H1 (cell line): ENCODE measurements around the gene ZGRF1. TPM values are rescaled to one million over a fixed set of nuclear protein-coding genes. Genes with fewer than 3 reads are reported as not detected.

Experiments
- CTCF ChIA-PET: fragments of 300-600 bp; sonication (Branson Sonifier 250); formaldehyde crosslinking; loops from one replicate; lab custom pipeline; 2021; ENCODE audit not compliant: partially characterized antibody; lab: Charles Lee
- POLR2A ChIA-PET: fragments of 300-600 bp; sonication (Branson Sonifier 250); formaldehyde crosslinking; loops from one replicate; lab custom pipeline; 2021; ENCODE audit warnings: inconsistent platforms; ENCODE audit not compliant: partially characterized antibody; lab: Charles Lee
- DNase-seq, 2 experiments: peaks; one replicate each; pipeline versions ENCODE4 v3.0.0 to v3.0.0-alpha.2; 2010 to 2022; ENCODE audit warnings: low spot score in 2 of 2, low read depth in 1 of 2, mixed read lengths in 1 of 2
- FAIRE-seq: peaks from 2 replicates; lab custom pipeline; 2011; peaks lifted over from hg19 to GRCh38; lab: Jason Lieb, UNC
- H2AFZ ChIP-seq: 2 replicates; pipeline ENCODE4 v1.8.1; 2012; ENCODE audit warnings: low read length, inconsistent platforms
- H2AK5ac ChIP-seq: 2 replicates; pipeline ENCODE4 v1.6.1; 2013; ENCODE audit warnings: low read depth, low read length
- H2BK120ac ChIP-seq: replicated peaks from 2 replicates; pipeline ENCODE3; 2013; ENCODE audit warnings: low read depth, low read length, inconsistent platforms
- H2BK12ac ChIP-seq: 2 replicates; pipeline ENCODE4 v1.6.1; 2013; ENCODE audit warnings: low read depth, low read length
- H2BK15ac ChIP-seq: 2 replicates; pipeline ENCODE4 v1.6.1; 2013; ENCODE audit warnings: low read length
- H2BK20ac ChIP-seq: 2 replicates; pipeline ENCODE4 v1.6.1; 2013; ENCODE audit warnings: low read length
- H2BK5ac ChIP-seq: 2 replicates; pipeline ENCODE4 v1.6.1; 2013; ENCODE audit warnings: low read depth, low read length
- H3K14ac ChIP-seq: 2 replicates; pipeline ENCODE4 v1.6.1; 2013; ENCODE audit warnings: inconsistent platforms; ENCODE audit not compliant: insufficient read length
- H3K18ac ChIP-seq: 2 replicates; pipeline ENCODE4 v1.6.1; 2013; ENCODE audit warnings: low read length; ENCODE audit errors: extremely low read depth
- H3K23ac ChIP-seq: 2 replicates; pipeline ENCODE4 v1.6.1; 2013; ENCODE audit warnings: inconsistent platforms; ENCODE audit not compliant: insufficient read length
- H3K23me2 ChIP-seq: 2 replicates; pipeline ENCODE4 v1.6.1; 2013; ENCODE audit warnings: low read depth, low read length
- H3K27ac ChIP-seq: 2 replicates; pipeline ENCODE4 v1.6.1; 2011; ENCODE audit warnings: low read depth, low read length, inconsistent platforms
- H3K27me3 ChIP-seq, 4 experiments: replicated peaks in 1 of 4; 1 replicate in 1 of 4; 2 replicates in 3 of 4; pipeline versions ENCODE4 v1.6.1 to v1.8.1; 2011 to 2013; ENCODE audit warnings: low read length in 3 of 4, mild to moderate bottlenecking in 3 of 4, inconsistent platforms in 2 of 4, mixed read lengths in 2 of 4, moderate library complexity in 1 of 4; ENCODE audit not compliant: control insufficient read depth in 3 of 4, insufficient read depth in 3 of 4; ENCODE audit errors: extremely low read depth in 1 of 4
- H3K36me3 ChIP-seq, 4 experiments: 2 replicates each; pipeline versions ENCODE4 v1.6.1 to v1.8.1; 2011 to 2013; ENCODE audit warnings: mild to moderate bottlenecking in 4 of 4, low read length in 3 of 4, moderate library complexity in 2 of 4, control low read depth in 1 of 4, inconsistent platforms in 1 of 4; ENCODE audit not compliant: insufficient read depth in 4 of 4, control insufficient read depth in 2 of 4
- H3K4ac ChIP-seq: replicated peaks from 2 replicates; pipeline ENCODE3; 2013; ENCODE audit warnings: low read length, low read depth, mixed read lengths, inconsistent platforms; ENCODE audit not compliant: insufficient read length
- H3K4me1 ChIP-seq, 4 experiments: replicated peaks in 1 of 4; 1 replicate in 1 of 4; 2 replicates in 3 of 4; pipeline versions ENCODE4 v1.6.1 to v1.8.1; 2011 to 2013; ENCODE audit warnings: low read length in 3 of 4, inconsistent platforms in 2 of 4, mixed read lengths in 1 of 4; ENCODE audit not compliant: insufficient read depth in 4 of 4, control insufficient read depth in 3 of 4
- H3K4me2 ChIP-seq, 2 experiments: 2 replicates each; pipeline versions ENCODE4 v1.6.1 to v1.8.1; 2011 to 2013; ENCODE audit warnings: low read depth in 2 of 2, low read length in 2 of 2, control low read depth in 1 of 2, inconsistent platforms in 1 of 2, mild to moderate bottlenecking in 1 of 2; ENCODE audit not compliant: insufficient read depth in 1 of 2
- H3K4me3 ChIP-seq, 4 experiments: fragments of 200-600, 300-600 bp in 1 of 4; sonication (generic), shearing (Covaris generic), sonication (Bioruptor Twin) in 1 of 4; 2 replicates each; pipeline versions ENCODE4 v1.5.1 to v1.8.1; 2011 to 2016; ENCODE audit warnings: low read length in 4 of 4, low read depth in 3 of 4, control low read depth in 2 of 4, inconsistent platforms in 2 of 4, mild to moderate bottlenecking in 2 of 4, mixed read lengths in 1 of 4, moderate library complexity in 1 of 4; ENCODE audit not compliant: insufficient read depth in 2 of 4; ENCODE audit errors: extremely low read depth in 1 of 4
- H3K56ac ChIP-seq: replicated peaks from 2 replicates; pipeline ENCODE3; 2013; ENCODE audit warnings: low read depth, mild to moderate bottlenecking, mixed read lengths, low read length, inconsistent platforms; ENCODE audit not compliant: insufficient read length
- H3K79me1 ChIP-seq: 2 replicates; pipeline ENCODE4 v1.6.1; 2013; ENCODE audit warnings: low read depth, low read length, control low read depth
- H3K79me2 ChIP-seq, 2 experiments: 2 replicates each; pipeline versions ENCODE4 v1.6.1 to v1.8.1; 2012 to 2013; ENCODE audit warnings: low read length in 2 of 2, mild to moderate bottlenecking in 2 of 2, inconsistent platforms in 1 of 2; ENCODE audit not compliant: insufficient read depth in 2 of 2, control insufficient read depth in 1 of 2
- H3K9ac ChIP-seq, 4 experiments: replicated peaks in 1 of 4; 1 replicate in 1 of 4; 2 replicates in 3 of 4; pipeline versions ENCODE4 v1.6.1 to v1.8.1; 2011 to 2013; ENCODE audit warnings: low read depth in 3 of 4, low read length in 3 of 4, control low read depth in 2 of 4, mild to moderate bottlenecking in 2 of 4, moderate library complexity in 2 of 4, inconsistent platforms in 1 of 4; ENCODE audit errors: extremely low read depth in 1 of 4
- H3K9me3 ChIP-seq, 2 experiments: 2 replicates each; pipeline versions ENCODE4 v1.6.1 to v1.8.1; 2012 to 2013; ENCODE audit warnings: mild to moderate bottlenecking in 2 of 2, moderate library complexity in 2 of 2, control low read depth in 1 of 2, inconsistent platforms in 1 of 2, low read depth in 1 of 2, low read length in 1 of 2, mixed read lengths in 1 of 2; ENCODE audit not compliant: insufficient read depth in 2 of 2
- H4K20me1 ChIP-seq, 2 experiments: replicated peaks in 1 of 2; 2 replicates each; pipeline versions ENCODE3 to v1.8.1; 2011 to 2013; ENCODE audit warnings: inconsistent platforms in 2 of 2, low read length in 2 of 2, mild to moderate bottlenecking in 1 of 2; ENCODE audit not compliant: insufficient read depth in 2 of 2, control insufficient read depth in 1 of 2
- H4K5ac ChIP-seq: 2 replicates; pipeline ENCODE4 v1.6.1; 2013; ENCODE audit warnings: low read length, low read depth, mixed read lengths, inconsistent platforms; ENCODE audit not compliant: insufficient read length
- H4K8ac ChIP-seq: 2 replicates; pipeline ENCODE4 v1.8.0; 2013; ENCODE audit warnings: mild to moderate bottlenecking, moderate library complexity, low read length, inconsistent platforms; ENCODE audit not compliant: insufficient read depth; ENCODE audit errors: extremely low read depth
- H4K91ac ChIP-seq: replicated peaks from 2 replicates; pipeline ENCODE3; 2013; ENCODE audit warnings: low read length, mixed read lengths, inconsistent platforms; ENCODE audit not compliant: insufficient read length
- CBX8 ChIP-seq: fragments of 300-800, 300-1000 bp; sonication (generic); IDR thresholded peaks from 2 replicates; pipeline ENCODE4 v1.7.1; 2016; ENCODE audit warnings: low read depth, low read length, borderline replicate concordance
- EP300 ChIP-seq, 2 experiments: IDR thresholded peaks; 1 replicate in 1 of 2; 2 replicates in 1 of 2; pipeline ENCODE4 v1.6.1; 2011 to 2012; ENCODE audit warnings: low read depth in 2 of 2, low read length in 2 of 2, mild to moderate bottlenecking in 2 of 2, borderline replicate concordance in 1 of 2, inconsistent platforms in 1 of 2, moderate library complexity in 1 of 2
- GABPA ChIP-seq: IDR thresholded peaks from 2 replicates; pipeline ENCODE4 v1.6.1; 2011; ENCODE audit warnings: mild to moderate bottlenecking, low read length, moderate library complexity, borderline replicate concordance; ENCODE audit not compliant: insufficient read depth
- HDAC6 ChIP-seq: IDR thresholded peaks from one replicate; pipeline ENCODE4 v1.7.1; 2012; ENCODE audit warnings: low read depth, mild to moderate bottlenecking, inconsistent platforms, low read length, moderate library complexity
- JUN ChIP-seq: IDR thresholded peaks from 2 replicates; pipeline ENCODE4 v1.6.1; 2011; ENCODE audit warnings: low read depth, mild to moderate bottlenecking, improper control_type of control experiment, low read length
- KDM1A ChIP-seq: fragments of 200-600, 300-600 bp; sonication (generic); IDR thresholded peaks from 2 replicates; pipeline ENCODE4 v1.7.1; 2016; ENCODE audit warnings: mild to moderate bottlenecking, low read length, borderline replicate concordance
- KDM5A ChIP-seq: fragments of 200-600 bp; IDR thresholded peaks from 2 replicates; pipeline ENCODE4 v1.7.1; 2012; ENCODE audit warnings: mild to moderate bottlenecking, low read length, inconsistent platforms, mixed read lengths
- NRF1 ChIP-seq: IDR thresholded peaks from 2 replicates; pipeline ENCODE4 v1.6.1; 2011; ENCODE audit warnings: mild to moderate bottlenecking, low read depth, low read length, improper control_type of control experiment
- RNF2 ChIP-seq: fragments of 200-900, 300-1000 bp; sonication (generic); IDR thresholded peaks from 2 replicates; pipeline ENCODE4 v1.7.1; 2016; ENCODE audit warnings: borderline replicate concordance, low read depth, mild to moderate bottlenecking, antibody characterized with exemption, low read length; ENCODE audit not compliant: poor library complexity, severe bottlenecking; ENCODE audit errors: missing control alignments
- RXRA ChIP-seq: IDR thresholded peaks from 2 replicates; pipeline ENCODE4 v1.6.1; 2011; ENCODE audit warnings: low read depth, mild to moderate bottlenecking, low read length, moderate library complexity; ENCODE audit not compliant: insufficient read depth
- SIRT6 ChIP-seq: IDR thresholded peaks from one replicate; pipeline ENCODE4 v1.7.1; 2012; ENCODE audit warnings: low read length, inconsistent platforms
- SP1 ChIP-seq: IDR thresholded peaks from 2 replicates; pipeline ENCODE4 v1.6.1; 2011; ENCODE audit warnings: low read depth, low read length
- TAF1 ChIP-seq: IDR thresholded peaks from 2 replicates; pipeline ENCODE4 v1.6.1; 2011; ENCODE audit warnings: mild to moderate bottlenecking, low read depth, low read length
- TCF12 ChIP-seq: IDR thresholded peaks from 2 replicates; pipeline ENCODE4 v1.6.1; 2011; ENCODE audit warnings: low read depth, mild to moderate bottlenecking, low read length
- ZNF274 ChIP-seq: IDR thresholded peaks from 2 replicates; pipeline ENCODE4 v1.7.0; 2012; ENCODE audit warnings: low read length, borderline replicate concordance; ENCODE audit errors: extremely low read depth
- WGBS, 2 experiments: shearing (Covaris generic) in 1 of 2; methylation state at CpG; one replicate each; pipeline versions ENCODE4 v1.1.6 to v1.1.7; 2013 to 2015; ENCODE audit warnings: low lambda C conversion rate in 2 of 2, mixed read lengths in 2 of 2, inconsistent platforms in 1 of 2, low coverage in 1 of 2, missing lambda C conversion rate in 1 of 2; ENCODE audit not compliant: insufficient replicate concordance in 2 of 2, insufficient coverage in 1 of 2, insufficient read length in 1 of 2; ENCODE audit errors: extremely low coverage in 1 of 2, missing lambda C conversion rate in 1 of 2; 5-methylcytosine and 5-hydroxymethylcytosine counted together
- polyA plus RNA-seq, 7 experiments: library from polyadenylated mRNA; depleted of rRNA in 3 of 7; stranded (reverse) in 5 of 7; unstranded in 2 of 7; fragments of >200 nt in 5 of 7; fragments of 200-250 nt in 2 of 7; gene quantifications; 1 replicate in 5 of 7; 2 replicates in 1 of 7; 4 replicates in 1 of 7; pipeline versions ENCODE4 v1.2.1 to v1.2.3, GENCODE V29; 2011 to 2013; ENCODE audit warnings: missing spikeins in 2 of 7, mixed read lengths in 2 of 7
- total RNA-seq: library from RNA; stranded (reverse); fragmentation: NEBNext Ultra II Directional; extraction: Animal tissue kit (Norgen Biotek cat#: 25700); gene quantifications from 2 replicates; pipeline ENCODE4 v1.2.1, GENCODE V29; 2021

The ZGRF1 gene
- total and polyA plus RNA-seq, 2 of the 8 experiments (the other 6 are each of a cell fraction or from before 2014, with no cell fraction given): 12.0 to 44.6 TPM

DNA sequence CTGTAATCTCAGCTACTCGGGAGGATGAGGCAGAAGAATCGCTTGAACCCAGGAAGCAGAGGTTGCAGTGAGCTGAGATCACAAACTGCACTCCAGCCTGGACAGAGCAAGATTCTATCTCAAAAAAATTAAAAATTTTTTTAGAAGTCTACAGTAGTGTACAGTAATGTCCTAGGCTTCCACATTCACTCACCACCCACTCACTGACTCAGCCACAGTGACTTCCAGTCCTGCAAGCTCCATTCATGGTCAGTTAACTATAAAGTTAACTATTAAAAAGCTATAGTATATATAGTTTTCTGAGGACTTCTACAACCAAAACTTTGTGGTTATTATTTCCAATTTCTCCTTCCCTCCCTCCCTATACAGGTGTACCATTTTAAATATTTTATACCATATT is 86.0 kb downstream of the ZGRF1 start:
- no peak for FAIRE-seq
- H3K27ac ChIP-seq: no peak overlapping the region

More for the DNA sequence above, 86.0 kb downstream of the ZGRF1 start:
- Histone ChIP-seq H3K18ac (no peak overlapping the region), H3K23ac (no peak overlapping the region), H2BK120ac (no peak overlapping the region), H4K5ac (no peak overlapping the region), H3K79me2 (no peaks in the 10 kb centered on the region), H3K4me2 (no peak overlapping the region), H2AFZ (no peak overlapping the region), H2BK5ac (no peak overlapping the region), H3K9ac (no peak overlapping the region), H2AK5ac (no peak overlapping the region), H3K4me1 (no peaks in the 10 kb centered on the region), H3K4ac (no peak overlapping the region), H2BK15ac (no peak overlapping the region), H4K8ac (no peak overlapping the region), H4K20me1 (no peaks in the 10 kb centered on the region), H2BK20ac (no peak overlapping the region), H3K23me2 (no peaks in the 10 kb centered on the region), H2BK12ac (no peak overlapping the region), H4K91ac (no peak overlapping the region), H3K56ac (no peak overlapping the region), H3K36me3 (peaks cover 0 to 11% (median 4%) of the 10 kb centered on the region in 4 experiments; a peak in 5 of 8 replicates), H3K79me1 (no peaks in the 10 kb centered on the region), H3K27me3 (no peaks in the 10 kb centered on the region), H3K9me3 (no peaks in the 10 kb centered on the region), H3K14ac (no peak overlapping the region), H3K4me3 (no peak overlapping the region)
- POLR2A ChIA-PET: no interaction called here
- TF ChIP-seq SP1 (no peak), HDAC6 (no peak), KDM1A (no peak), RNF2 (no peak), JUN (no peak), EP300 (IDR thresholded peaks at IDR 0.05; ENCODE audit: borderline replicate concordance in 1 of 2, low read depth in 2 of 2, low read length in 2 of 2) (no peak), NRF1 (no peak), ZNF274 (no peak), SIRT6 (no peak), RXRA (no peak), GABPA (no peak), KDM5A (no peak), TCF12 (no peak), TAF1 (no peak), CBX8 (no peak)
- DNase-seq: no peak
- WGBS, 2 experiments: 100% methylated on average over 2 of the region's 2 CpGs; no CpG with 5 or more reads in 1 of the 2 experiments
- CTCF ChIA-PET: interaction anchor here (0.6 to 1.3 kb wide), 10 partner anchors 10 to 1964 kb away, joined by 3 to 4 read pairs (median 3); no protein-coding TSS in a partner anchor
